PC-3 (cell line): Measurements from ENCODE around the gene PYDC2.

Experiments
- EZH2 ChIP-seq: fragments of 300-600 bp; sonication (generic); IDR thresholded peaks from one replicate; pipeline ENCODE4 v1.6.1; 2017; ENCODE audit warnings: antibody characterized with exemption, mild to moderate bottlenecking, low read length; ENCODE audit not compliant: unreplicated experiment
- TF ChIP-seq, protein P1 (sequence below): fragments of 300-600 bp; sonication (generic); conservative IDR thresholded peaks from 2 replicates; pipeline ENCODE4 v1.5.1; 2017; ENCODE audit warnings: antibody characterized with exemption, low read depth, mild to moderate bottlenecking, low read length

DNA sequence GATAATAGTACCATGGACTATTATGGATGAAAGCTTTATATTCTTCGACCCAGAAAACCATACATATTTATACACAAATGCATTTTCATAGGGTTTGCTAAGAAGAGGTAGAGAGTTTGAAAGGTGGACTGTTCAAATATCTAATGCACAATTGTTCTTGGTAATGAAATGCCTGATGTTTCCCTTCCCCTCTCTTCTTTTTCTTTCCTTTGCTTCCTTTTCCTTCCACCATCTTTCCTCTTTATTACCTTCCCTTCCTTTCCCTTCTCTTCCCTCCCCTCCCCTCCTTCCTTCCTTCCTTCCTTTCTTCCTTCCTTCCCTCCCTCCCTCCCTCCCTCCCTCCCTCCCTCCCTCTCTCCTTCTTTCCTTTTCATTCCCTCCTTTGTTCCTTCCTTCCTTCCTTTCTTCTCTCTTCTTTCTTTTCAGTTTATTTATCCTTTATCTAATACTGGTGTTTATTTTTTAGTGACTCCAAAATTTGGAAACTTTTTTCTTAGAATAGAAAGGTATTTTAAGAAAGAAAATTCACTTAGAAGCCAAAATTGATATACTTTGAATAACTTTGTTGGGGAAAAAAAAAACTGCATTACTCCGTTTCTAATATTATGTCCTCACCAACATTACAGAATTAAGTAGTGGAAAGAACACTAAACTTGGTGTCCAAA lies 22.7 kb upstream of the PYDC2 start:
- TF ChIP-seq, protein P1, sequence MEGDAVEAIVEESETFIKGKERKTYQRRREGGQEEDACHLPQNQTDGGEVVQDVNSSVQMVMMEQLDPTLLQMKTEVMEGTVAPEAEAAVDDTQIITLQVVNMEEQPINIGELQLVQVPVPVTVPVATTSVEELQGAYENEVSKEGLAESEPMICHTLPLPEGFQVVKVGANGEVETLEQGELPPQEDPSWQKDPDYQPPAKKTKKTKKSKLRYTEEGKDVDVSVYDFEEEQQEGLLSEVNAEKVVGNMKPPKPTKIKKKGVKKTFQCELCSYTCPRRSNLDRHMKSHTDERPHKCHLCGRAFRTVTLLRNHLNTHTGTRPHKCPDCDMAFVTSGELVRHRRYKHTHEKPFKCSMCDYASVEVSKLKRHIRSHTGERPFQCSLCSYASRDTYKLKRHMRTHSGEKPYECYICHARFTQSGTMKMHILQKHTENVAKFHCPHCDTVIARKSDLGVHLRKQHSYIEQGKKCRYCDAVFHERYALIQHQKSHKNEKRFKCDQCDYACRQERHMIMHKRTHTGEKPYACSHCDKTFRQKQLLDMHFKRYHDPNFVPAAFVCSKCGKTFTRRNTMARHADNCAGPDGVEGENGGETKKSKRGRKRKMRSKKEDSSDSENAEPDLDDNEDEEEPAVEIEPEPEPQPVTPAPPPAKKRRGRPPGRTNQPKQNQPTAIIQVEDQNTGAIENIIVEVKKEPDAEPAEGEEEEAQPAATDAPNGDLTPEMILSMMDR, result no peak
- no peak for TF ChIP-seq EZH2
